Sigmoid colon (tissue), 7 donors: ENCODE measurements around the gene LPCAT4. TPM values are rescaled to one million over a fixed set of nuclear protein-coding genes. Genes with fewer than 3 reads are reported as not detected.

Source experiments
- DNase-seq: peaks from one replicate; pipeline ENCODE4 v3.0.0-alpha.2; 2019
- H3K27ac ChIP-seq, 4 donors: fragments of 200-600 bp; sonication (generic); one replicate each; pipeline ENCODE4 v1.5.1; 2016 to 2019; ENCODE audit warnings: mild to moderate bottlenecking in 1 of 4
- H3K27me3 ChIP-seq, 3 donors: fragments of 200-600 bp; sonication (generic); one replicate each; pipeline ENCODE4 v1.5.1; 2019; ENCODE audit warnings: mild to moderate bottlenecking in 1 of 3
- H3K36me3 ChIP-seq, 4 donors: fragments of 200-600 bp; sonication (generic); one replicate each; pipeline ENCODE4 v1.5.1; 2016 to 2019
- H3K4me1 ChIP-seq, 4 donors: fragments of 200-600 bp; sonication (generic); one replicate each; pipeline ENCODE4 v1.5.1; 2017 to 2019
- H3K4me3 ChIP-seq, 4 donors: fragments of 200-600 bp; sonication (generic); one replicate each; pipeline ENCODE4 v1.5.1; 2017 to 2019; ENCODE audit warnings: mild to moderate bottlenecking in 2 of 4, moderate library complexity in 1 of 4
- H3K9me3 ChIP-seq, 4 donors: fragments of 200-600 bp in 3 of 4; sonication (generic) in 3 of 4; one replicate each; pipeline versions ENCODE4 v1.5.1 to v1.6.1; 2013 to 2019
- CTCF ChIP-seq, 4 experiments: fragments of 450-650 bp in 3 of 4; fragments of 200-600 bp in 1 of 4; IDR thresholded peaks; one replicate each; pipeline ENCODE4 v1.5.1; 2016 to 2019; ENCODE audit warnings: antibody characterized with exemption in 4 of 4, mild to moderate bottlenecking in 3 of 4, moderate library complexity in 2 of 4
- EP300 ChIP-seq, 4 donors: sonication (generic); formaldehyde crosslinking; IDR thresholded peaks; one replicate each; pipeline ENCODE4 v1.6.1; 2017; ENCODE audit warnings: antibody characterized with exemption in 4 of 4
- POLR2A ChIP-seq, 2 donors: fragments of 450-650 bp; IDR thresholded peaks; one replicate each; pipeline ENCODE4 v1.6.1; 2016; ENCODE audit warnings: antibody characterized with exemption in 2 of 2, mild to moderate bottlenecking in 2 of 2, moderate library complexity in 2 of 2
- POLR2AphosphoS5 ChIP-seq, 4 donors: sonication (generic); formaldehyde crosslinking; IDR thresholded peaks; one replicate each; pipeline ENCODE4 v1.6.1; 2017; ENCODE audit warnings: antibody characterized with exemption in 4 of 4
- WGBS, 2 donors: extraction: QIAGEN DNeasy Blood & Tissue Kit; methylation state at CpG; one replicate each; pipeline ENCODE4 v1.1.7; 2013; 5-methylcytosine and 5-hydroxymethylcytosine counted together
- intact Hi-C: fragments of 100-400 bp; cut with DNase I; formaldehyde crosslinking; loops from one replicate; pipeline ENCODE4 v1.15.1; 2023
- polyA plus RNA-seq, 3 donors: library from polyadenylated mRNA; stranded (reverse); fragments of 200-250 nt; gene quantifications; one replicate each; pipeline ENCODE4 v1.2.3, GENCODE V29; 2013
- total RNA-seq, 4 donors: library from RNA; depleted of rRNA; stranded (reverse); fragments of >200 nt; gene quantifications; one replicate each; pipeline ENCODE4 v1.1.0, GENCODE V29; 2016
- donor health status: healthy with polysubstance abuse.
- donor health status: Bipolar disorder and iron deficiency.
- donor health status: healthy.

The LPCAT4 gene
- total and polyA plus RNA-seq, 7 donors = 9.6 to 122 (median 24.5) TPM

- TF ChIP-seq POLR2A (IDR thresholded peaks at IDR 0.05) (no peak), POLR2AphosphoS5 (IDR thresholded peaks at IDR 0.05) (no peak), CTCF (IDR thresholded peaks at IDR 0.05) (no peak), EP300 (IDR thresholded peaks at IDR 0.05) (no peak)
- intact Hi-C loops = loop anchor here (10.0 kb wide), 1 partner anchor 1212 kb away; the partner anchor contains the start of gene DPH6
Observed at GRCh38 chr15:34332553-34333120, 34.4 kb downstream of the LPCAT4 start.

GRCh38 chr15:34331809-34332208 is 35.2 kb downstream of the LPCAT4 start:
- Histone ChIP-seq H3K4me3 (no peak overlapping the region), H3K4me1 (peaks cover 0 to 25% (median 13%) of the 10 kb centered on the region in 4 donors), H3K27ac (no peak overlapping the region), H3K36me3 (peaks cover 0 to 6% (median 0%) of the 10 kb centered on the region in 4 donors), H3K9me3 (no peaks in the 10 kb centered on the region), H3K27me3 (no peaks in the 10 kb centered on the region)
- intact Hi-C loops = loop anchor here (10.0 kb wide), 1 partner anchor 1213 kb away; the partner anchor contains the start of gene DPH6
- WGBS, 2 donors = 63 to 87% methylated on average over 2 of the region's 2 CpGs
- DNase-seq = no peak
- no peak for TF ChIP-seq CTCF (IDR thresholded peaks at IDR 0.05)
- no peak for TF ChIP-seq EP300 (IDR thresholded peaks at IDR 0.05)
- TF ChIP-seq POLR2A (IDR thresholded peaks at IDR 0.05) = no peak
- TF ChIP-seq POLR2AphosphoS5 (IDR thresholded peaks at IDR 0.05) = no peak

More at GRCh38 chr15:34332553-34333120, 34.4 kb downstream of the LPCAT4 start:
- WGBS, 2 donors = 96 to 97% methylated on average over 6 of the region's 6 CpGs
- no peaks in the 10 kb centered on the region for H3K9me3 ChIP-seq
- DNase-seq = no peak
- H3K4me1 ChIP-seq = peaks cover 0 to 30% (median 17%) of the 10 kb centered on the region in 4 donors
- no peaks in the 10 kb centered on the region for H3K27me3 ChIP-seq
- H3K4me3 ChIP-seq = no peak overlapping the region
- H3K27ac ChIP-seq = no peak overlapping the region
- H3K36me3 ChIP-seq = peaks cover 0 to 6% (median 0%) of the 10 kb centered on the region in 4 donors

- H3K4me3 ChIP-seq = no peak overlapping the region
- WGBS, 2 donors = 92 to 94% methylated on average over 5 of the region's 5 CpGs
- peaks cover 0 to 10% (median 3%) of the 10 kb centered on the region in 4 donors for H3K4me1 ChIP-seq
- H3K27ac ChIP-seq = no peak overlapping the region
- TF ChIP-seq POLR2AphosphoS5 (IDR thresholded peaks at IDR 0.05) (no peak), EP300 (IDR thresholded peaks at IDR 0.05) (no peak), CTCF (IDR thresholded peaks at IDR 0.05) (no peak), POLR2A (IDR thresholded peaks at IDR 0.05) (no peak)
- intact Hi-C loops = loop anchor here (10.0 kb wide), 1 partner anchor 1215 kb away; the partner anchor contains the start of gene DPH6
- no peak for DNase-seq
- peaks cover 0 to 6% (median 0%) of the 10 kb centered on the region in 4 donors for H3K36me3 ChIP-seq
- H3K27me3 ChIP-seq = no peaks in the 10 kb centered on the region
- no peaks in the 10 kb centered on the region for H3K9me3 ChIP-seq
Observed at GRCh38 chr15:34330279-34330678, 36.7 kb downstream of the LPCAT4 start.

GRCh38 chr15:34329006-34329405 is 38.0 kb downstream of the LPCAT4 start:
- Histone ChIP-seq H3K27ac (no peak overlapping the region), H3K36me3 (peaks cover 0 to 6% (median 0%) of the 10 kb centered on the region in 4 donors), H3K9me3 (no peaks in the 10 kb centered on the region), H3K4me1 (no peaks in the 10 kb centered on the region), H3K4me3 (no peak overlapping the region), H3K27me3 (no peaks in the 10 kb centered on the region)
- intact Hi-C loops = no loop called here
- WGBS, 2 donors = 74 to 79% methylated on average over 2 of the region's 2 CpGs
- TF ChIP-seq EP300 (IDR thresholded peaks at IDR 0.05) (no peak), CTCF (IDR thresholded peaks at IDR 0.05) (no peak), POLR2AphosphoS5 (IDR thresholded peaks at IDR 0.05) (no peak), POLR2A (IDR thresholded peaks at IDR 0.05) (no peak)
- DNase-seq = no peak
